Measurements from ENCODE around the gene DRC1. TPM values are rescaled to one million over a fixed set of nuclear protein-coding genes. Genes with fewer than 3 reads are reported as not detected.

Gene DRC1
- total and polyA plus RNA-seq, 2 of the 13 experiments (the other 11 are each of a cell fraction or from before 2014, with no cell fraction given) = 0.07 TPM; not detected in 1

- TF ChIP-seq ZNF513 (CRISPR knock-in tag; conservative IDR thresholded peaks at IDR 0.05) = 0 out of 2 replicates have a peak, but pooled peaks have one; percentile 31
- TF ChIP-seq TERF1 (CRISPR knock-in tag; IDR thresholded peaks at IDR 0.05) = no peak
- no peak for TF ChIP-seq MXD4 (CRISPR knock-in tag; IDR thresholded peaks at IDR 0.05)
- no peak; the same call in 1 of the 2 replicates for TF ChIP-seq SMAD9 (CRISPR knock-in tag; IDR thresholded peaks at IDR 0.05)
- TF ChIP-seq ZSCAN30 (CRISPR knock-in tag; IDR thresholded peaks at IDR 0.05) = no peak
- no peak for TF ChIP-seq CBFB (CRISPR knock-in tag; IDR thresholded peaks at IDR 0.05)
- no peak for TF ChIP-seq ZNF121 (CRISPR knock-in tag; IDR thresholded peaks at IDR 0.05)
- TF ChIP-seq MIER3 (CRISPR knock-in tag; IDR thresholded peaks at IDR 0.05; ENCODE audit: borderline replicate concordance) = no peak
- no peak for TF ChIP-seq ZNF737 (CRISPR knock-in tag; IDR thresholded peaks at IDR 0.05; ENCODE audit: borderline replicate concordance)
- TF ChIP-seq ZNF18 (CRISPR knock-in tag; IDR thresholded peaks at IDR 0.05; ENCODE audit: insufficient replicate concordance) = no peak
- no peak for TF ChIP-seq KLF11 (CRISPR knock-in tag; IDR thresholded peaks at IDR 0.05)
- peak; percentile 21; the same call in 1 of the 2 replicates for TF ChIP-seq ZNF574 (CRISPR knock-in tag; IDR thresholded peaks at IDR 0.05)
- 0 out of 2 replicates have a peak, but pooled peaks have one; percentile 30 for TF ChIP-seq NR2F6 (IDR thresholded peaks at IDR 0.05)
- no peak for TF ChIP-seq NR2F6 (CRISPR knock-in tag; IDR thresholded peaks at IDR 0.05)
- TF ChIP-seq SRY (CRISPR knock-in tag; IDR thresholded peaks at IDR 0.05) = no peak
- TF ChIP-seq ATF7-NPFF (CRISPR knock-in tag; IDR thresholded peaks at IDR 0.05; ENCODE audit: low read depth) = no peak
- no peak for TF ChIP-seq ZNF713 (CRISPR knock-in tag; IDR thresholded peaks at IDR 0.05)
- TF ChIP-seq HNF4A (CRISPR knock-in tag; IDR thresholded peaks at IDR 0.05) = peak; percentile 1
- no peak for TF ChIP-seq ZNF33A (CRISPR knock-in tag; IDR thresholded peaks at IDR 0.05; ENCODE audit: borderline replicate concordance)
- no peak for TF ChIP-seq BRD4 (CRISPR knock-in tag; IDR thresholded peaks at IDR 0.05)
- no peak for TF ChIP-seq SCMH1 (CRISPR knock-in tag; IDR thresholded peaks at IDR 0.05; ENCODE audit: borderline replicate concordance)
- TF ChIP-seq NKX3-1 (CRISPR knock-in tag; IDR thresholded peaks at IDR 0.05) = 0 out of 2 replicates have a peak, but pooled peaks have one; percentile 38
- no peak for TF ChIP-seq GLMP (CRISPR knock-in tag; IDR thresholded peaks at IDR 0.05; ENCODE audit: borderline replicate concordance)
These were observed 56.1 kb downstream of the DRC1 start (continued) for GRCh38 chr2:26457695-26458364.
